ENCODE results near the gene C8G.

Gene C8G

GRCh38 chr9:136953771-136954269 lies 8.8 kb downstream of the C8G start:
- no peak for DNase-seq

- DNase-seq, result no peak
These were observed 9.4 kb downstream of the C8G start for GRCh38 chr9:136954270-136955083.

- no peak for DNase-seq
These were observed 10.3 kb downstream of the C8G start for GRCh38 chr9:136955202-136955942.

- no peak for DNase-seq
These were observed 10.9 kb downstream of the C8G start for GRCh38 chr9:136955943-136956335.

- no peak for DNase-seq
These were observed 11.6 kb downstream of the C8G start for GRCh38 chr9:136956604-136957003.

- no peak for DNase-seq
These were observed 12.4 kb downstream of the C8G start for GRCh38 chr9:136957461-136957860.

- no peak for DNase-seq
These were observed 12.9 kb downstream of the C8G start for GRCh38 chr9:136957901-136958300.

- no peak for DNase-seq
These were observed 13.4 kb downstream of the C8G start for GRCh38 chr9:136958473-136958872.

- DNase-seq, result no peak
These were observed 14.1 kb downstream of the C8G start for GRCh38 chr9:136958898-136959850.

GRCh38 chr9:136960212-136960937 lies 15.3 kb downstream of the C8G start:
- no peak for DNase-seq

- no peak for DNase-seq
These were observed 15.9 kb downstream of the C8G start for GRCh38 chr9:136960938-136961275.

- no peak for DNase-seq
These were observed 16.4 kb downstream of the C8G start for GRCh38 chr9:136961279-136962065.

- DNase-seq, result no peak
These were observed 17.1 kb downstream of the C8G start for GRCh38 chr9:136962163-136962562.

GRCh38 chr9:136962701-136963248 lies 17.7 kb downstream of the C8G start:
- no peak for DNase-seq

GRCh38 chr9:136963341-136963740 lies 18.3 kb downstream of the C8G start:
- DNase-seq, result no peak

- no peak for DNase-seq
These were observed 18.7 kb downstream of the C8G start for GRCh38 chr9:136963751-136964150.

- DNase-seq, result no peak
These were observed 19.2 kb downstream of the C8G start for GRCh38 chr9:136964171-136964689.

GRCh38 chr9:136964833-136965422 lies 19.9 kb downstream of the C8G start:
- no peak for DNase-seq

GRCh38 chr9:136965771-136966484 lies 20.9 kb downstream of the C8G start:
- DNase-seq, result no peak

Measured in right kidney (tissue), 1 donor.